ENCODE measurements around the gene BCAT1.
A peak's percentile ranks its signal among the peaks of the same experiment; 100 is the strongest.
"Not testable (repeated sequence)": the region's sequence is repeated elsewhere in the genome, so short reads cannot be mapped to it uniquely, and the experiment has no call there.

The BCAT1 gene

DNA sequence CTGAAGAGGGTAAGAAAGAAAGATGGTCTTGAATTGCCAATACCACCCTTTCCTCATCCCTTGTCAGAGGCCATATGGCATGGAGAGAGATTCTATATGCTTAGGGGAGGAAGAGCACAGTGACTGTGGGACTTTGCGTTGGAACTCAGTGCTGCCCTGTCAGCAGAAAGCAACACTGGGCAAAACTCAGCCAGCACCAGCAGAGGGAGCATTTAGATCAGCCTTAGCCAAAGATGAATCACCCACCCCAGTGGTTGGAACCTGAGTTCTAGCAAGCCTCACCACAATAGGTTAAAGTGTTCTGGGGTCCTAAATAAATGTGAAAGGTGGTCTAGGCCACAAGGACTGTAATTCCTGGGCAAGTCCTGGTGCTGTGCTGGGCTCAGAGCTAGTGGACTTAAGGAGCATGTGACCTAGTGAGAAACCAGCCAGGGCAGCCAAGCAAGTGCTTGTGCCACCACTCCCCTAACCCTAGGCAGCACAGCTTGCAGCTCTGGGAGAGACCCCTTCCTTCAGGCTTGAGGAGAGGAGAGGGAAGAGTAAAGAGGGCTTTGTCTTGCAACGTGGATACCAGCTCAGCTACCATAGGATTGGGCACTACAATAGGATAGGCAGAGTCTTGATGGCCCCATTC, 11.4 kb upstream of the BCAT1 start:
- DNase-seq (ENCODE audit: low spot score), result peak; percentile 67

DNA sequence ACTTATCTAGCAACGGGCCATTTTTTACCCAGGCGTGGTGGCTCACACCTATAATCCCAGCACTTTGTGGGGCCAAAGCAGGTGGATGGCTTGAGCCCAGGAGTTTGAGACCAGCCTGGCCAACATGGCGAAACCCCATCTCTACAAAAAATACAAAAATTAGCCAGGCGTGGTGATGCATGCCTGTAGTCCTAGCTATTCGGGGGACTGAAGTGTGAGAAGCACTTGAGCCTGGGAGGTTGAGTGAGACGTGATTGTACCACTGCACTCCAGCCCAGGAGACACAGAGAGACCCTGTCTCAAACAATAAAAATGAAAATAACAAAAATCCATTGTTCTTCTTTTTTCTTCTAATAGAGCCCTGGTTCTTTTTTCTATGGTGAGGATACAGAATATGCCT, 7.5 kb upstream of the BCAT1 start:
- not testable (repeated sequence) for DNase-seq (ENCODE audit: low spot score)

DNA sequence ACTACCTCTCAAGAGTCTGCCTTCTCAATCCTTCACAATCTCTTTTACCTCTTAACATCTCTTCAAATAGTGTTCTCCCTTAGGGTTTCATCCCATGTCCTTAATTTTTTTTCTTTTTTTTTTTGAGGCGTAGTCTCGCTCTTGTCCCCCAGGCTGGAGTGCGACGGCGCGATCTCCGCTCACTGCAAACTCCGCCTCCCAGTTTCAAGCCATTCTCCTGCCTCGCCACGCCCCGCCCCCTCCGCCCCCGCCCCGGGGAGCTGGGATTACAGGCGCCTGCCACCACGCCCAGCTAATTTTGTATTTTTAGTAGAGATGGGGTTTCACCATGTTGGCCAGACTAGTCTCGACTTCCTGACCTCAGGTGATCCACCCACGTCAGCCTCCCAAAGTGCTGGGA, 7.0 kb upstream of the BCAT1 start:
- no peak for DNase-seq (ENCODE audit: low spot score)

DNA sequence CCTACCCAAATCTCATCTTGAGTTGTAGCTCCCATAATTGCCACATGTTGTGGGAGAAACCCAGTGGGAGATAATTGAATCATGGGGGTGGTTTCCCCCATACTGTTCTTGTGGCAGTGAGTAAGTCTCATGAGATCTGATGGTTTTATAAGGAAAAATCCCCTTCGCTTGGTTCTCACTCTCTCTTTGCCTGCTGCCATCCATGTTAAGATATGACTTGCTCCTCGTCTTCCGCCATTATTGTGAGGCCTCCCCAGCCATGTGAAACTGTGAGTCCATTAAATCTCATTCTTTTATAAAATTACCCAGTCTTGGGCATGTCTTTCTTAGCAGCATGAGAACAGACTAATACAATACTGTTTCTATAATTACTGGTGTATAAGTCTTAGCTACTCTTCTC, 6.5 kb upstream of the BCAT1 start:
- no peak for DNase-seq (ENCODE audit: low spot score)

DNA sequence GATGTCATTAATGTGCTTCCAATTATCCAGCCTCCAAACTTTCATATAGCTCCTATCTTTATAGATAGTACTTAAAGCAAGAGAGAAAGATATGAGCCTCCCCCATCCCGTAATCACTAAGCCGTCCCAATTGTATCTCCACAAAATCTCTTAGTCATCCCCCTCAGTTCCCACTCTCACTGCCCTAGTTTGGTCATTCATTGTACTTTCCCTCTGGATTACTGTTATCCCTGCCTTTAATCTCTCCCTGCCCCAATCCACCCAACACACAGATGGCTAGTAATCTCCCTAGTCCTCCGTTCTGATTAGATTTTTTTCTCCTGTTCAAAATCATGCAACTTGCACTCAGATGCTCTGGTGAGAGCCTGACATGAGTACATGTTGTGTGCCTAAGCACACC, 5.4 kb upstream of the BCAT1 start:
- DNase-seq (ENCODE audit: low spot score), result no peak

DNA sequence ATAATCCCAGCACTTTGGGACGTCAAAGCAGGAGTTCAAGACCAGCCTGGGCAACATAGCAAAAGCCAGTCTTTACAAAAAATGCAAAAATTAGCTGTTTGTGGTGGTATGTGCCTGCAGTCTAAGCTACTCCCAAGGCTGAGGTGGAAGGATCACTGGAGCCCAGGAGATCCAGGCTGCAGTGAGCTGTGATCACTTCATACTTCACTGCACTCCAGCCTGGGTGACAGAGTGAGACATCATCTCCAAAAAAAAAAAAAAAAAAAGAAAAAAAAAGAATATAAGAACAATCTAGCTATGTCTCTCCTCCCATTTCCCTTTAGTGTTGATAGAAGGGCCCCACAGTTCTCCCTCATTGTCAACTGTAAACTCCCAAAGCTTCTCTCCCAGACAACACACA, 3.5 kb upstream of the BCAT1 start:
- DNase-seq (ENCODE audit: low spot score), result no peak

DNA sequence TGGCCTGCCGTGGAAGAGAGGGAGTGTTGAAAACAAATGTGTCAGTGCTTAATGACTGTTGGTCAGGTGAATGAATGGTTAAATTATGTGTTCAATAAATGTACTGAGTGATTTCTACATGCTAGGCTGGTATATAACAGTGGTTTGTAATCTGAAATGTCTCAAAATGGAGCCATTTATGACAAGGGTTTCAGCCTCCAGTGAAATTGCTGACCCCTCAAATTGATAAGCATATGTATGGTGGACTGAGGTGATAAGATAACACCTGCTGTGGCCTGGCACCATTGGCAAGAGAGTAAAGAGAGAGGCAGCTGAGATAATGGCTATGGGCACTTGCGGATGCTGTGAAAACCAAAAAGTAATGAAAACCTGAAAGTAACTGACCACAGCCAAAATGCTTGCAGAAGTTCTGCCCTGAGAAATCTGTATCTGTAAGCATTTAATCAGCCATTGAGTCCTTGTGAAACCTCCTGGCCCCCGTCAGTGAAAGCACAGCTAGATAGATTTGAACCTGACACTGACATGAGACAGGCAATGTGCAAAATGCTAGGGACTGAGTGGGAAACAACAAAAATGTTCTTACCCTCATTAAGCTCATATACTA, 1.4 kb upstream of the BCAT1 start:
- DNase-seq (ENCODE audit: low spot score), result no peak

DNA sequence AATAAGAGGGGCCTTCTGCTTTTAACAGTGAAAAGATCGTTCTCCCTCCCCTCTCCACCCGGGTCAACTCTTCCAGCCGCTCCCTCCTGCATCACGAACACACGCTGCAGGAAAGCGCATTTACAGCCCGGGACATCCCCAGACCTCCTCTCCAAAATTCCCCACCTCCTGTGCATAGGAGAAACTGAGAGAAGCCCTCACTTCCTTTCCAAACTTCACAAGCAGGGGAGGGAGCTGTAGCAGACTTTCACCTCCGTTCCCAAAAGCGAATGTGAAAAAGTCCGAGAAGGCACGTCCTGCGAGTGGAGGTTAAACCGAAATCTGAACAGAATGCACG, 513 bp downstream of the BCAT1 start:
- peak; percentile 40 for DNase-seq (ENCODE audit: low spot score)

DNA sequence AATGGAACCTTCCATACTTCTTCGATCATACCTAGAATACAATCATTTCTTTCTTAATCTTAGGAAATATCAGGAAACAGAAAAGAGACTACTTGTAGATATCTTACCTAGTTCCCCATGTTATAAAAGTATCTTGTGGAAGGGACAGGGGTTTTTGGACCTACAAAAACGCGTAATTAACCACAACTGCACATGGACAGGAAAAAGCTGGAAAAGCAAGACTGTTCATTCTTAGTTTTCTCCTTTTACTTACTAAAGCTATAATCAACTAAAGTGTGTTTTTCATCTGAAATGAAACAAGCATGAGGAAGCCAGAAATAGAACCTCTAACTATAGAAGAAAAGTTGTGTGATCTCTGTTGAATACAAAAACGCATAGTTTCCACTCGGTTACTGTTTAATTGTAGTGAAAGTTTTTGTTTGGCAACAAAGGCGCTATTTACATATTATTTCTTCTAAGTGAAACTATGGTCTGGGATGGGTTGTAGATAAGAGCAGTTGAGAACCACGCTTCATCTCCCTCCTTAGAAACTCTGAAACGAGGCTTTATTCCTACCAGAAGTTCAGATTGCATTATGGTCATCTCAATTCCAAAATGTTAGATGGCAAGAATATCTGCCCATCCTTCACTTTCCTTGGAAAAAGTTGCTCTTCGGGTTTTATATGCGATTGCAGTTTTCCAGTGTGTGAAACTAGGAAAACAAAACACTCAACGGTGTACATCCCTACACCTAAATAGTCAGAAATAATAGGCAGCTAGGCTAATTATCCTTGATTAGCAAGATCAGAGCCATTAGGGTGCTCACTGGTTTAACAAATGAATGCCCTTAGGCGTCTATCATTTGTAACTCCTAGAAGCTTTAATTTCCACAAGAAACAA, 1.1 kb downstream of the BCAT1 start:
- DNase-seq (ENCODE audit: low spot score), result no peak

DNA sequence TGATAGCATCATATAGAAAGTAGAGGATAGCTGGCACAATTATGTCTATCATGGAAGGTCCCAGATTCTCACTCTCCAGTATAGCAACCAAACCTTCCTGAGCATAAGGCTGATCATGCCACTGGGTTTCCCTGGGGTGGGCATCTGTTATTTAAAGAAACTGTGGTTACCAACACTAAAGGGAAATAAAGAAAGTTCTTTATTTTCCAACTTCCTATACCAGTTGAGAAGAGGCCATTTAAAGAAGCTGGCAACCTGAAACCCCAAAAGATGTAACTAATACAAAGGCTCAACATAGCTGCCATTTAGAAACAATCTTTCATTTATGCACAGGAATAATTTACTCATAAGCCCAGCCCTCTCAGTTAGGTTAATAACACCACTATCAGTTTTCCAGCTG, 3.1 kb downstream of the BCAT1 start:
- DNase-seq (ENCODE audit: low spot score), result no peak

DNA sequence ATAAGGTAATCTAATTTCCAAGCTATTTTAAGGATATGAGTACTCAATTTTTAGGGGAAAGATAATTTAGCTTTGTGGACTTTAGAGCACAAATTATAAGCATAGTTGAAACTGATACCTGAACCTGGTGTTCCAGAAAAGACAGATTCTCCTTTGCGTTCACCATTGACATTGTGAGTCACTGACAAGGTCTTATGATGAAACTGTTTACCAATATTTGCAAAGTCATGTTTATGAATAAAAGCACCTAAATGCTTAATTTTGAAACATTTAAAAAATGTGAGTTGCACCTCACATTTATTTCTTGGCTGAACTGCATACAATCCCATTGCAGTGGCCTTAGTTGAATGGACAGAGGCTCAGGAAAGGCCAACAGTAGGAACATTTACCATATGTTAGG, 3.9 kb downstream of the BCAT1 start:
- DNase-seq (ENCODE audit: low spot score), result no peak

DNA sequence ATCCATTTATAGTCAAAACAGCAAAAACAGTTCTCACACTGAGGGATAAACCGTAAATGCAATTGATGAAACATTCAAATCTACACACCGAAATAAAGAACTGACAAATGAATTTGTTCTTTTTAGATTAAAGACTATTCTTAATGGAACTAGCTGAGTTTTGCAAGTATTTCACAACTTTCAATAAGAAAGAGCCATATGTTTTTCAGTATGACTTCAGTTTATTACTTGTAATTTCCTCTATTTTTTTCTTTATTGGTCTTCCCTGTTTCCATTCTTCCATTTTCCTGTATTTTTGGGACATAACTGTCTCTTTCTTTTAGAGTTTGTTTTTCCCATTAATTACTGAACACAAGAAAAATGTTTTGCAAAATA, 4.3 kb downstream of the BCAT1 start:
- DNase-seq (ENCODE audit: low spot score), result no peak

DNA sequence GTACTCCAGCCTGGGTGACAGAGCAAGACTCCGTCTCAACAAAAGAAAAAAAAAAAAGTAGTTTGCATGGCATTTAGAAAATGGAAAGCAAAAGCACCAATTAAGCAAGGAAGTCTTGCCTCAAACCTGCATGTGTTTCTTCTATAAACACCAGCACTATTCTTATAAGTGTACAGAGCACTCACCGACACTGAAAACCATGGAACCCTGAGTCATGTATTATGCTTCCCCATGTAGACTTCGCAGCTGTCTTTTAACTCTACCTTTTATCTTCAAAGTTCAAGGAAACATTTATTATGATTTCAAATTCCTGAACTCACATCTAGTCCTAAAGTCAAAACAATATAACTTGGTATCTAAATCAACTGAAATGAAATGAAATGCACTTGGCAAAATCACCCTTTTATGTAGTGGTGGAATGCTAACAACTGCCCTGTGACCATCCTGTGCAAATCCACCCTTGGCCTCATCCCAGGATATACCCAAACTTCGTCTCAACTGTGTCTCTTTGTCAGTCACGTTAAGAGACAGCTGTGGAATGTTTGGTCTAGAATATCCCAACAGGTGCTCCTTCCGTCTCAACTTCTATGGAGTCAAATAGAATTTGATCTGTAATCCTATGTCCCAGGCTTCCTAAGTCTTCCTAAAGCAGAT, 4.8 kb downstream of the BCAT1 start:
- DNase-seq (ENCODE audit: low spot score), result no peak

DNA sequence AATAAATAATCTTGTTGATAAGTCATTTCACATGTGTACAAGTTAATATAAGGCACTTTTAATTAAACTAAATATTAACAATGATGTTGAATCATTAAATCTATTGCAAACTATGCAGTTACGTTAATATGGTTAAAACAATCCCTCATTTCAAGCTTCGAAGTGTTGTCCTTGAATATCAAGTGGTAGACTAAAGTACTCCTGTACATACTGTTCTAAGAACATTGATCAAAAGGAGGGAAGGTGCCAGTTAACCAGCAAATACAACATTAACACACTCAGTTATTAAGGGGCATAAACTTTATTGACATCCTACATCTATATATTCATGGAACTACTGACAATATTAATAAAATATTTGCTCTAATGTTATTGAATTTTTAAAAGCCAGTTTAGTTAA, 8.7 kb downstream of the BCAT1 start:
- DNase-seq (ENCODE audit: low spot score), result no peak

DNA sequence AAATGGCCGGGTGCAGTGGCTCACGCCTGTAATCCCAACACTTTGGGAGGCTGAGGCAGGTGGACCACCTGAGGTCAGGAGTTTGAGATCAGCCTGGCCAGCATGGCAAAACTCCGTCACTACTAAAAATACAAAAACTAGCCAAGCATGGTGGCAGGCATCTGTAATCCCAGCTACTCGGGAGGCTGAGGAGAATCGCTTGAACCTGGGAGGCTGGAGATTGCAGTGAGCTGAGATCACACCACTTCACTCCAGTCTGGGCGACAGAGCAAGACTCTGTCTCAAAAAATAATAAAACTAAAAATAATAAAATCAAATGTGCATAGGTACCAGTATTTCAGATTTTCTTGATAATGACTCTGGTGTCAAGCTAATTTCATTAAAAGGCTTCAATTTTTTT, 9.3 kb downstream of the BCAT1 start:
- DNase-seq (ENCODE audit: low spot score), result not testable (repeated sequence)

DNA sequence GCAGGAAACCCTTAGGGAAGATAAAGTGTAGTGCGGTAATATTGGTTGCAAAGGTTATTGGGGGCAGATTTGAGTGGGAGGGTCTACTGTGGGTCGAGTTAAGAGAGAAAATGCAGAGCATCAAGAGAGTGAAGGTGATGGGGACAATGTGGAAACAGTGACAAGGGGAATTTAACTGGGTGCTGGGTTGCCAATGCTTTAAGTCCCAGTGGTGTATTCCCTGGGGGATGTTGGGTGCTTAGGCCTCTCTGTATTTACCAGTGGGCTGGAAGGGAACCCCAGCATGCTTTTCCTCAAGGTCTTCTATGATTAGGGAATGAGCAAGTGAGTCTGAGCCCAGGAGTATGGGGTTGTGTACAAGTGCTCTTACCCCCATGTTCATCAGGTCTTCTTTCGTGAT, 10.6 kb downstream of the BCAT1 start:
- no peak for DNase-seq (ENCODE audit: low spot score)

DNA sequence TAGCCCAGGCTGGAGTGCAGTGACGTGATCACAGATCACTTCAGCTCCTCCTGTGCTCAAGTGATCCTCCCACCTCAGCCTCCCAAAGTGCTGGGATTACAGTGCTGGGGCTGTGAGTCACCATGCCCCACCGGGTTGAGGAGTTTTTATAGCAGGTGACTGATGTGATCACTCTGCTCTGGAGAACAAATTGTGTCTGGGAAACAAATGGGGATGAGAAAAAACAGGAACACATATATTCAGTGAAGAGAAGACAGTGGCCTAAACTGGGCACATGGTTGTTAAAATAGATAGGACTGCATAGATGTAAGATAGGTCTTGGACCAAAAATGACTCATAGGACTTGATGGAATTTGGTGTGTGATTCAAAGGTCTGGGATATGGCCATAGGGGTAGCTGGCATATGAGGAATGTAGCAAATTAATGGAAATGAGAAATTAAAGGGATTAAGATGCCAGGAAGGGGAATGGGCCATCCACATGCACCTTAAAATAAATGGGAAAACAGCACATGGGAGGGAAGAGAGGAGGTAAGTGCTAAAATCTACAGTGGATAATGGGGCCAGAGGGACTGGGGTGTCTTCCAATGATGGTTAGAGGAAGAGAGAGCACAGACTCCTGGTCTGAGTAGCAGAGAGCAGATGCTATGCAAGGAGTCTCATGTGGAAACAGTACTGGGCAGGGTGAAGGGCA, 11.2 kb downstream of the BCAT1 start:
- DNase-seq (ENCODE audit: low spot score), result no peak

DNA sequence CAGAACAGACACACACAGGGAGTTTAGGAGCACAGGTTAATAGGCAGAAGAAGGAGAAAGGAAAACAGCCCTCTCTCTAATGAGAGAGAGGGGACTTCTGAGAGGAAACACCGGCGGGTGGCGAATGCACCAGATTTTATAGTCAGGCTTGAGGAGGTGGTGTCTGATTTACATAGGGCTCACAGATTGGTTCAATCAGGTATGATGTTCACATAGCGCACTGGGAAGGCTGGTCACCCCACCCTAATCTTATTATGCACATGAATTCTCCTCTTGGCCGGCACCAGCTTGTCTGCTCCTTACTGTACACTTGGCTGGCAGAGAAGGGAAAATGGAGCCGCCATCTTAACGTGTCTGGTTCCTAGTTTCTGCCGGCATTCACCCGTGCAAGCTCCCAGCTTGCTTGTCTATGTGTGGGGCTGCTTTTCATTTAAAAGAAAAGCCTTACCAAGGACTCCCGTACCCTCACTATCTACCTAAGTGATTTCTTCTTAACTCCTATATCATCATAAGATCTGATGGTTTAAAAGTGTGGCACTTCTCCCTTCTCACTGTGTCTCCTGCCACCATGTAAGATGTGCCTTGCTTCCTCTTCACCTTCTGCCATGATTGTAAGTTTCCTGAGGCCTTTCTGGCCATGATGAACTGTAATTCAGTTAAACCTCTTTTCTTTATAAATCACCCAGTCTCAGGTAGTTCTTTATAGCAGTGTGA, 15.1 kb downstream of the BCAT1 start:
- DNase-seq (ENCODE audit: low spot score), result no peak

DNA sequence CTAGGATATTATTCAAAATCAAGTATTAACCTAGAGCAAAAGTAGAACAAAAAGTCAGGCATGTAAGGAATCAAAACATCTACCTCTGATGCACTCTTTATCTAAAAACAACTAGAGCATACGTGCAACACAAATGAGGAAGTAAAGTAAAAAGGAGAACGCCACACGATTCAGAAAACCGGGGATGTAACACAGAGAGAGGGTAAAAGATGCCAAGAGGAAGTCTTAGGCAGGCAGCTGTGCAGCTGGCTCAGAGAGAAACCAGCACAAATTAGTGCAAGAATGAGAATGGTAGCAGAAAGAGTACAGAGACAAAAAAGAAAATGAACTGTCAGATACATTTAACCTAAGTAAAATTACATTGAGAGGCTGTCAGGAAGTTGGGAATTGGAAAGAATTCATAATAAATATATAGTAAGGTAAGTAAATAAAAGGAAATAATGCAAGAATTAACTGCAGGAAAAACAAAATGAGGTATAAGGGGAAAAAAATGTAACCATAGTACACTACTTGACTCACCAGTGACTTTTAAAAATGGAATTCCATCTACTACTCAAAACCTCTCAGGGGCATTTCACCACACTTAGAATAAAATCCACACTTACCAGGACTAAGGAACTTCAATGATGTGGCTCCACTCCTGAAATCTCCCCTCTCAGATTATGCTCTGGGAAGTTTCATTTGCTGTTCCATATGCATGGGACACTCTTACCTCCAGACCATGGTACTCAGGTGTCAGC, 17.1 kb downstream of the BCAT1 start:
- no peak for DNase-seq (ENCODE audit: low spot score)

DNA sequence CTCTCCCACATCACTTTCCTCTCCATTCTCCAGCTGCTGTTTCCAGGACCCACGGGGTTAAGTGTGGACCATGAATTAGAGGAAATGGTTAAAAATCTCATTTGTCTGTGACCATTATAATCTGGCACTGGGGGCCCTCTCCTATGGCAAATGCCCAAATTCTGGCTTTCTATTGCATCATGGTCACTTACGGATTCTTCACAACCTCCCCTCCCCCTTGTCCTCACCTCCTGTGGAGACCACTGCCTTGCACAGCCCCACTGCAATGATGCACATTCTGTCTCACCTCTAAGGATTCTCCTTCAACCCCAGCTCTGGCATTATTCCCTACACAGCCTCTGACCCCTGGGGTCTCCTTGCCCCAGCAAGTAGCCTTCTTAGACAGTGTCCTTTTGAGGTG, 18.9 kb downstream of the BCAT1 start:
- no peak for DNase-seq (ENCODE audit: low spot score)

Data from HuH-7 (cell line).